ENCODE data around the gene HAL. TPM values are rescaled to one million over a fixed set of nuclear protein-coding genes. Genes with fewer than 3 reads are reported as not detected.

The HAL gene
- total and polyA plus RNA-seq, 12 donors = 0.07 to 0.93 (median 0.30) TPM; not detected in 4

Other genes starting within 250 kb of the HAL start
- 100 to 1,000 TPM in 1 of 10 donors, 10 to 100 TPM in 9; 54.7 to 105 (median 67.7) TPM for gene NTN4, start 205.6 kb downstream of the HAL start, total RNA-seq
- 10 to 100 TPM; 17.9 to 27.7 TPM for gene NTN4, start 205.6 kb downstream of the HAL start, polyA plus RNA-seq
- 10 to 100 TPM; 10.2 to 19.4 (median 12.9) TPM for gene SNRPF, start 137.4 kb downstream of the HAL start, total RNA-seq
- 10 to 100 TPM; 25.2 to 53.6 TPM for gene SNRPF, start 137.4 kb downstream of the HAL start, polyA plus RNA-seq
- gene CCDC38, start 53.7 kb downstream of the HAL start, total RNA-seq = under 1 TPM in 4 of 10 donors, not detected in 6; 0.10 to 0.24 (median 0.12) TPM
- under 1 TPM; 0.01 to 0.44 TPM for gene CCDC38, start 53.7 kb downstream of the HAL start, polyA plus RNA-seq
- gene AMDHD1, start 53.0 kb downstream of the HAL start, total RNA-seq = under 1 TPM; 0.34 to 0.91 (median 0.67) TPM
- under 1 TPM; 0.39 to 0.88 TPM for gene AMDHD1, start 53.0 kb downstream of the HAL start, polyA plus RNA-seq
- gene LTA4H, start 39.2 kb upstream of the HAL start, total RNA-seq = 10 to 100 TPM; 31.8 to 50.6 (median 39.4) TPM
- gene LTA4H, start 39.2 kb upstream of the HAL start, polyA plus RNA-seq = 10 to 100 TPM; 25.2 to 25.6 TPM
- 10 to 100 TPM; 11.7 to 33.0 (median 22.3) TPM for gene ELK3, start 198.0 kb upstream of the HAL start, total RNA-seq
- gene ELK3, start 198.0 kb upstream of the HAL start, polyA plus RNA-seq = 10 to 100 TPM in 1 of 2 donors, 1 to 10 TPM in 1; 6.6 to 14.8 TPM